IMR-90 (cell line): ENCODE results near the gene NEK6.
"Not testable (repeated sequence)": the region's sequence is repeated elsewhere in the genome, so short reads cannot be mapped to it uniquely, and the experiment has no call there.

Source experiments
- CTCF ChIP-seq: conservative IDR thresholded peaks from 2 replicates; pipeline ENCODE4 v1.5.1; 2012; ENCODE audit warnings: mild to moderate bottlenecking, low read depth, low read length, improper control_type of control experiment
- ELK1 ChIP-seq: fragments of 150-350 bp; IDR thresholded peaks from 2 replicates; pipeline ENCODE4 v1.6.1; 2016; ENCODE audit warnings: low read depth, mild to moderate bottlenecking, low read length, moderate library complexity, borderline replicate concordance
- POLR2A ChIP-seq: IDR thresholded peaks from 2 replicates; pipeline ENCODE4 v1.6.1; 2012; ENCODE audit warnings: mild to moderate bottlenecking, low read depth, low read length
- RAD21 ChIP-seq: IDR thresholded peaks from 2 replicates; pipeline ENCODE4 v1.6.1; 2012; ENCODE audit warnings: low read length, improper control_type of control experiment

GRCh38 chr9:124252878-124253277, 4.9 kb upstream of the NEK6 start:
- TF ChIP-seq POLR2A, CTCF, RAD21, ELK1: not testable (repeated sequence)
